ENCODE measurements around the gene DIAPH1. TPM values are rescaled to one million over a fixed set of nuclear protein-coding genes. Genes with fewer than 3 reads are reported as not detected.

DIAPH1 gene
- total RNA-seq, 1 experiment from 2014 or later = 117 TPM

DNA sequence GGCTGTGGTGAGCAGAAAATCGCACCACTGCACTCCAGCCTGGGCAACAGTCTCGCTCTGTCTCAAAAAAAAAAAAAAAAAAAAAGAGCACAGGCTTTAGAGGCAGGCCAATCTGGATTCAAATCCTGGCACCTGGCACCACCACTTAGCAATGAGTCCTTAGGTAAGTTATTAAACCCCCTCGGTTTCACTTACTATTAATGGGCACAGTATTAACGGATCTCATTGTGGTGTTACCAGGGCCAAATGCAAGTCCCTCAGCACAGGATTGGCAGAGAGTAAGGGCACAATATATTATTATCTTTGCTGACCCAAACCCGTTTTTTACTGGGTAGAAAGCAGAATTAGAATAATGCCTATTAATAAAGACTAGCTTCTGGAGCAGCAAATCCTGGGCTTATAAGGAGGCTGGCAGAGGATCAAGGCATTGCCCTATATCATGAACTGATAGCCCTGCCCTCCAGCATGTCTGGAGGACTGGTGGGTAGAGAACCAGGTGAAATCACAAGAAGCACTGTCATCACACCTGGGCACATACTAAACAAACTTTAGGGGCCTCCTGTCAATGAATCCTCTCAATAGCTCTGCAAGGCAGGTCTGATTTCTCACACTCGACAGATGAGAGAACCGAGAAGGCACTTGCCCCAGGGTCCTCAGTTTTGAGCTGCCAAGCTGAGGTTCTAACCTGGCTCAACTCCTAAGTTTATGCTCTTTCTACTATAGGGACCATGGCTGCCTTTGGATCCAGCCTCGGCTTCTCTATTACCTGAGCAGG lies 112.2 kb downstream of the DIAPH1 start:
- H3K27ac ChIP-seq (ENCODE audit: insufficient read length, low read depth, low read length) = no peak overlapping the region
- H2BK5ac ChIP-seq (ENCODE audit: insufficient read length, low read length) = no peak overlapping the region
- DNase-seq = no peak
- no peak overlapping the region for H2BK120ac ChIP-seq (ENCODE audit: low read depth, low read length, poor library complexity, severe bottlenecking)
- no peak overlapping the region for H4K8ac ChIP-seq (replicated peaks; ENCODE audit: insufficient read length, low read depth, low read length)
- Mint-ChIP-seq H3K36me3 (ENCODE audit: insufficient read depth in 1 of 3, low read depth in 3 of 3) (peaks cover 5 to 16% (median 6%) of the 10 kb centered on the region in 3 experiments), H3K27ac (no peak overlapping the region; a peak in 1 of 7 replicates), H3K4me1 (peaks cover 30 to 31% of the 10 kb centered on the region in 2 experiments), H3K4me3 (no peak overlapping the region), H3K9me3 (no peaks in the 10 kb centered on the region), H3K27me3 (ENCODE audit: low read depth) (no peaks in the 10 kb centered on the region)
- H4K5ac ChIP-seq (ENCODE audit: insufficient read length, low read depth, low read length) = no peak overlapping the region
- peaks cover 4% of the 10 kb centered on the region; the same call in 1 of the 2 replicates for H3K4me1 ChIP-seq (ENCODE audit: insufficient read depth, low read length)
- no peaks in the 10 kb centered on the region for H3K27me3 ChIP-seq (ENCODE audit: insufficient read depth, low read length)
- no peaks in the 10 kb centered on the region for H4K20me1 ChIP-seq (ENCODE audit: control insufficient read depth, insufficient read depth, insufficient read length)
- H2BK20ac ChIP-seq (ENCODE audit: low read depth, low read length, poor library complexity, severe bottlenecking) = no peak overlapping the region
- H3K9ac ChIP-seq (ENCODE audit: extremely low read depth, insufficient read length, low read length) = no peak overlapping the region
- no peak overlapping the region for H3K23ac ChIP-seq (ENCODE audit: insufficient read length, low read depth, low read length)
- H3K18ac ChIP-seq (ENCODE audit: insufficient read length, low read depth, low read length) = no peak overlapping the region
- H4K91ac ChIP-seq (ENCODE audit: insufficient read length, low read depth, low read length) = no peak overlapping the region
- no peak overlapping the region for H2BK15ac ChIP-seq (ENCODE audit: low read depth, low read length)
- no peaks in the 10 kb centered on the region for H3K9me3 ChIP-seq (ENCODE audit: control insufficient read depth, low read depth, low read length)
- no peak overlapping the region for H3T11ph ChIP-seq (ENCODE audit: low read length)
- no peak overlapping the region for H2AK5ac ChIP-seq (ENCODE audit: insufficient read length, low read length)
- H3K4ac ChIP-seq (ENCODE audit: low read depth, low read length) = no peak overlapping the region
- no CpG with 5 or more reads among the region's 8 CpGs for WGBS (ENCODE audit: extremely low coverage, insufficient read length, low lambda C conversion rate)
- H3K14ac ChIP-seq (ENCODE audit: insufficient read depth, low read length) = no peak overlapping the region
- H3K79me2 ChIP-seq (ENCODE audit: insufficient read depth, low read length) = no peaks in the 10 kb centered on the region
- H3K4me2 ChIP-seq (ENCODE audit: insufficient read depth, insufficient read length, low read length) = no peak overlapping the region
- H3K79me1 ChIP-seq (ENCODE audit: insufficient read depth, low read depth, low read length, poor library complexity, severe bottlenecking) = no peaks in the 10 kb centered on the region
- no peak overlapping the region for H3K56ac ChIP-seq (ENCODE audit: insufficient read length, low read depth, low read length)
- H2AFZ ChIP-seq (ENCODE audit: low read length) = no peak overlapping the region
- TF ChIP-seq, protein P1, sequence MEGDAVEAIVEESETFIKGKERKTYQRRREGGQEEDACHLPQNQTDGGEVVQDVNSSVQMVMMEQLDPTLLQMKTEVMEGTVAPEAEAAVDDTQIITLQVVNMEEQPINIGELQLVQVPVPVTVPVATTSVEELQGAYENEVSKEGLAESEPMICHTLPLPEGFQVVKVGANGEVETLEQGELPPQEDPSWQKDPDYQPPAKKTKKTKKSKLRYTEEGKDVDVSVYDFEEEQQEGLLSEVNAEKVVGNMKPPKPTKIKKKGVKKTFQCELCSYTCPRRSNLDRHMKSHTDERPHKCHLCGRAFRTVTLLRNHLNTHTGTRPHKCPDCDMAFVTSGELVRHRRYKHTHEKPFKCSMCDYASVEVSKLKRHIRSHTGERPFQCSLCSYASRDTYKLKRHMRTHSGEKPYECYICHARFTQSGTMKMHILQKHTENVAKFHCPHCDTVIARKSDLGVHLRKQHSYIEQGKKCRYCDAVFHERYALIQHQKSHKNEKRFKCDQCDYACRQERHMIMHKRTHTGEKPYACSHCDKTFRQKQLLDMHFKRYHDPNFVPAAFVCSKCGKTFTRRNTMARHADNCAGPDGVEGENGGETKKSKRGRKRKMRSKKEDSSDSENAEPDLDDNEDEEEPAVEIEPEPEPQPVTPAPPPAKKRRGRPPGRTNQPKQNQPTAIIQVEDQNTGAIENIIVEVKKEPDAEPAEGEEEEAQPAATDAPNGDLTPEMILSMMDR (conservative IDR thresholded peaks at IDR 0.05) = no peak
- no peaks in the 10 kb centered on the region for H3K23me2 ChIP-seq (ENCODE audit: insufficient read length, low read depth, low read length, poor library complexity, severe bottlenecking)
- no peak overlapping the region for H2BK12ac ChIP-seq (ENCODE audit: insufficient read length, low read depth, low read length)

Data from H9 (cell line).